ENCODE measurements around the gene LRATD1.

DNA sequence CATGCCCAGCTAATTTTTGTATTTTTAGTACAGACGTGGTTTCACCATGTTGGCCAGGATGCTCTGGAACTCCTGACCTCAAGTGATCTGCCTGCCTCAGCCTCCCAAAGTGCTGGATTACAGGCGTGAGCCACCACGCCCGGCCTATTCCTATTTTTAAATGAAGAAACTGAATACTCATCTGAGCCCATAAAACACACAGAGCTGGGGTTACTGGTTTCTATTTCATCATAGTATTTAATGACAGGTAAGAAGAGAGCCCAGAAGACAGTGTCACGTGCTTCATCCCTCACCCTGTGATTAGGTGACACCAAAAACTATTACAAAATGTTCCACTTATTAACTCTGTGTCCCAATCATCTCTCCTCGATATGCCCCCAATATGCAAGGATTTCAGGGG lies 15.6 kb upstream of the LRATD1 start:
- no peak for TF ChIP-seq CTCF (IDR thresholded peaks at IDR 0.05)
- TF ChIP-seq POLR2A (IDR thresholded peaks at IDR 0.05) = no peak

All from body of pancreas (tissue), 4 donors.